GM12873 (cell line): ENCODE results near the gene RANBP3.

Source experiments
- CTCF ChIP-seq: IDR thresholded peaks from 2 replicates; pipeline ENCODE4 v1.5.1; 2012; ENCODE audit warnings: low read depth, mild to moderate bottlenecking, moderate library complexity, low read length, control low read depth; ENCODE audit not compliant: insufficient read depth; ENCODE audit errors: missing control alignments

Gene RANBP3

GRCh38 chr19:5973376-5973775 lies 4.6 kb downstream of the RANBP3 start:
- TF ChIP-seq CTCF, result no peak

- TF ChIP-seq CTCF, result no peak
Observed at GRCh38 chr19:5972355-5972731, 5.6 kb downstream of the RANBP3 start.

- no peak for TF ChIP-seq CTCF
Observed at GRCh38 chr19:5971714-5972354, 6.1 kb downstream of the RANBP3 start.

GRCh38 chr19:5969476-5969875 lies 8.5 kb downstream of the RANBP3 start:
- no peak for TF ChIP-seq CTCF

- TF ChIP-seq CTCF, result no peak
Observed at GRCh38 chr19:5968431-5969373, 9.2 kb downstream of the RANBP3 start.

- TF ChIP-seq CTCF, result peak; percentile 88
Observed at GRCh38 chr19:5967994-5968430, 9.9 kb downstream of the RANBP3 start.

- no peak for TF ChIP-seq CTCF
Observed at GRCh38 chr19:5967571-5967970, 10.4 kb downstream of the RANBP3 start.
